ENCODE data around the gene MAPK8. TPM values are rescaled to one million over a fixed set of nuclear protein-coding genes. Genes with fewer than 3 reads are reported as not detected.

Gene MAPK8
- total RNA-seq, 1 donor from 2014 or later = 7.7 TPM

DNA sequence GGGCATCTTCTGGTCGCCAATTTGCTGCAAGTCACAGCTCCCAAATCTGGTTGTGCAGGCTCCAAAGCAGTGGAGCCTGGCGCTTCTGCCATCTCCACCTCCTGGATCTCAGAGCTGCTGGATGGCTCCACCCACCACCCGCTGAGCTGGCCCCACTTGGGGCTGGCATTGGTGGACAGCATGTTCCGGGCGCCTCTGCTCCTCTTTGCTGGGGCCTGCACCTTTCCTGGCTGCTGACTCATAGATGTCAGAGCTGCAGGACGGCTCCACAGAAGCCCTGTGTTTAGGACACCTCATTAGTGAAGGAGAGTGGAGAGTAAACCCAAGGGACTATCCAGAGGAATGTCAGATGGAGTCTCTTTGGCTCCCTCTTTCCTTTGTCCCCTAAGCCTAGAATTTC lies 27.4 kb downstream of the MAPK8 start:
- intact Hi-C loops (cut with DNase I) = no loop called here
- Histone ChIP-seq H3K9me3 (no peaks in the 10 kb centered on the region), H3K4me3 (no peak overlapping the region), H3K36me3 (no peaks in the 10 kb centered on the region), H3K4me1 (no peaks in the 10 kb centered on the region), H3K27me3 (no peaks in the 10 kb centered on the region), H3K27ac (no peak overlapping the region)
- DNase-seq (ENCODE audit: low spot score in 2 of 2) = no peak
- TF ChIP-seq, protein P1, sequence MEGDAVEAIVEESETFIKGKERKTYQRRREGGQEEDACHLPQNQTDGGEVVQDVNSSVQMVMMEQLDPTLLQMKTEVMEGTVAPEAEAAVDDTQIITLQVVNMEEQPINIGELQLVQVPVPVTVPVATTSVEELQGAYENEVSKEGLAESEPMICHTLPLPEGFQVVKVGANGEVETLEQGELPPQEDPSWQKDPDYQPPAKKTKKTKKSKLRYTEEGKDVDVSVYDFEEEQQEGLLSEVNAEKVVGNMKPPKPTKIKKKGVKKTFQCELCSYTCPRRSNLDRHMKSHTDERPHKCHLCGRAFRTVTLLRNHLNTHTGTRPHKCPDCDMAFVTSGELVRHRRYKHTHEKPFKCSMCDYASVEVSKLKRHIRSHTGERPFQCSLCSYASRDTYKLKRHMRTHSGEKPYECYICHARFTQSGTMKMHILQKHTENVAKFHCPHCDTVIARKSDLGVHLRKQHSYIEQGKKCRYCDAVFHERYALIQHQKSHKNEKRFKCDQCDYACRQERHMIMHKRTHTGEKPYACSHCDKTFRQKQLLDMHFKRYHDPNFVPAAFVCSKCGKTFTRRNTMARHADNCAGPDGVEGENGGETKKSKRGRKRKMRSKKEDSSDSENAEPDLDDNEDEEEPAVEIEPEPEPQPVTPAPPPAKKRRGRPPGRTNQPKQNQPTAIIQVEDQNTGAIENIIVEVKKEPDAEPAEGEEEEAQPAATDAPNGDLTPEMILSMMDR (IDR thresholded peaks at IDR 0.05) = no peak

DNA sequence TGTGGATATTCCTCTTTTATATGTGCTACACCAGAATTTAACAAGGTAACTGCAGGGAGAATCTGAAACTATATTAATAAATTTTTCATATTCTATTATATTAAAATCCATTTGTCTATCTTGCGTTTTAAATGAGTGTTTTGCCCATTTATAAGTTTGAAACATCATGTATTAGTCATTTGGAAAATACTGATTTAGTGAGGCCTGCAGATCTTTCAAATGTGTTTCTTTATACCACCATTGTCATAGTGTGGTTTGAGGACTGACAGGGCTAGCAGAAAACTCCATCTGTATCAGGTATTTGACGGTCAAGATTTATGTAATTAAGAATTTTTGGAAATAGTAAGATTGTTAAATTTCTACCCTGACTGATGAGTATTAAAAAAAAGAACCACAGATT lies 29.3 kb downstream of the MAPK8 start:
- Histone ChIP-seq H3K4me1 (no peaks in the 10 kb centered on the region), H3K4me3 (no peak overlapping the region), H3K27me3 (no peaks in the 10 kb centered on the region), H3K36me3 (no peaks in the 10 kb centered on the region), H3K9me3 (no peaks in the 10 kb centered on the region), H3K27ac (no peak overlapping the region)
- no peak for DNase-seq (ENCODE audit: low spot score in 2 of 2)
- TF ChIP-seq, protein P1 (IDR thresholded peaks at IDR 0.05) = no peak
- intact Hi-C loops (cut with DNase I) = no loop called here

- no peak overlapping the region for H3K4me3 ChIP-seq
- no peak overlapping the region for H3K27ac ChIP-seq
- H3K27me3 ChIP-seq = no peaks in the 10 kb centered on the region
- H3K4me1 ChIP-seq = no peaks in the 10 kb centered on the region
- DNase-seq (ENCODE audit: low spot score in 2 of 2) = no peak
- TF ChIP-seq, protein P1 (IDR thresholded peaks at IDR 0.05) = no peak
- H3K36me3 ChIP-seq = no peaks in the 10 kb centered on the region
- intact Hi-C loops (cut with DNase I) = no loop called here
- peaks cover 0 to 5% of the 10 kb centered on the region in 2 donors for H3K9me3 ChIP-seq
These were observed 30.6 kb downstream of the MAPK8 start for GRCh38 chr10:48336978-48337599.

DNA sequence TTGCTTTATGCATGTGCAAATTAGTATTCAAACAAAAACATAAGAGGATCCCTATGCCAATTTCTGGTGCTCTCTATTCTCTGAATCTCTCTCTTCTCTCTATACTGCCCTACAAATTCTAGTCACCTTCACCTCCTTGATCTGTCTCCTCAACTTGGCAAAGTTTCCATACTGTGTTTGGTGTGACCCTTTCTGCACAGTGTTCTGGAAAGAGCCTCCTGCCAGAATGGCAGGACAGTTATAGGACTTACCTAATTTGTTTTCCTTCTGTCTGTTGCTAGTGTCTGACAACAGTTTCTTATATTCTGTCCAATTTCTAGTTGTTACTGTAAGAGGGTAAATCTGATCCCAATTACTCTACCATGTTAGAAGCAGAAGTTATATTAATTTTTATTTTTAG lies 34.3 kb downstream of the MAPK8 start:
- no peak for DNase-seq (ENCODE audit: low spot score in 2 of 2)
- no peaks in the 10 kb centered on the region for H3K36me3 ChIP-seq
- no peaks in the 10 kb centered on the region for H3K4me1 ChIP-seq
- TF ChIP-seq, protein P1 (IDR thresholded peaks at IDR 0.05) = no peak
- no peaks in the 10 kb centered on the region for H3K27me3 ChIP-seq
- H3K4me3 ChIP-seq = no peak overlapping the region
- intact Hi-C loops (cut with DNase I) = no loop called here
- no peak overlapping the region for H3K27ac ChIP-seq
- peaks cover 0 to 6% of the 10 kb centered on the region in 2 donors for H3K9me3 ChIP-seq

GRCh38 chr10:48343106-48343505 lies 36.6 kb downstream of the MAPK8 start:
- Histone ChIP-seq H3K36me3 (no peaks in the 10 kb centered on the region), H3K4me1 (no peaks in the 10 kb centered on the region), H3K27me3 (no peaks in the 10 kb centered on the region), H3K27ac (no peak overlapping the region), H3K4me3 (no peak overlapping the region), H3K9me3 (peaks cover 7 to 18% of the 10 kb centered on the region in 2 donors)
- TF ChIP-seq, protein P1 (IDR thresholded peaks at IDR 0.05) = no peak
- no peak for DNase-seq (ENCODE audit: low spot score in 2 of 2)
- intact Hi-C loops (cut with DNase I) = no loop called here

Data from ascending aorta (tissue), 2 donors.